Activated CD4-positive, alpha-beta memory T cell treated with anti-CD3 and anti-CD28 coated beads, Interleukin-2, amount 10 ng/mL, durations not matched to agents 7 days and 5 days (primary cell): Measurements from ENCODE around the gene IGF1. TPM values are rescaled to one million over a fixed set of nuclear protein-coding genes. Genes with fewer than 3 reads are reported as not detected.
"Not testable (repeated sequence)": the region's sequence is repeated elsewhere in the genome, so short reads cannot be mapped to it uniquely, and the experiment has no call there.

ENCODE experiments used
- CTCF ChIA-PET: fragments of 350-600 bp; sonication (Branson Sonifier 250); formaldehyde crosslinking; loops from one replicate; lab custom pipeline; 2021; ENCODE audit warnings: antibody characterized with exemption, inconsistent platforms; lab: Charles Lee
- POLR2A ChIA-PET: fragments of 350-600 bp; sonication (Branson Sonifier 250); formaldehyde crosslinking; loops from one replicate; lab custom pipeline; 2021; ENCODE audit warnings: antibody characterized with exemption; lab: Charles Lee
- DNase-seq: peaks from one replicate; pipeline ENCODE4 v3.0.0-alpha.2; 2020
- H3K27ac Mint-ChIP-seq: one replicate; pipeline ENCODE4 v1.8.0; 2021; ENCODE audit warnings: mild to moderate bottlenecking, mixed read lengths
- H3K27me3 Mint-ChIP-seq: one replicate; pipeline ENCODE4 v1.8.0; 2021; ENCODE audit warnings: mixed read lengths
- H3K36me3 Mint-ChIP-seq: one replicate; pipeline ENCODE4 v1.8.0; 2021; ENCODE audit warnings: low read depth, mixed read lengths
- H3K4me1 Mint-ChIP-seq: one replicate; pipeline ENCODE4 v1.8.0; 2021; ENCODE audit warnings: mixed read lengths
- H3K4me3 Mint-ChIP-seq: one replicate; pipeline ENCODE4 v1.8.0; 2021; ENCODE audit warnings: mild to moderate bottlenecking, mixed read lengths
- H3K9me3 Mint-ChIP-seq: one replicate; pipeline ENCODE4 v1.8.0; 2021; ENCODE audit warnings: mixed read lengths
- total RNA-seq, 2 experiments: library from RNA; stranded (reverse); gene quantifications; one replicate each; pipeline ENCODE4 v1.2.3, GENCODE V29; 2021

IGF1 gene
- total RNA-seq, 2 experiments from 2014 or later: 0.48 to 0.86 TPM

GRCh38 chr12:102372087-102372486, 108.3 kb downstream of the IGF1 start:
- no peak overlapping the region for H3K27ac Mint-ChIP-seq
- no peaks in the 10 kb centered on the region for H3K4me1 Mint-ChIP-seq
- no peaks in the 10 kb centered on the region for H3K36me3 Mint-ChIP-seq
- ChIA-PET POLR2A (no interaction called here), CTCF (no interaction called here)
- H3K9me3 Mint-ChIP-seq: peaks cover 3% of the 10 kb centered on the region
- H3K4me3 Mint-ChIP-seq: no peak overlapping the region
- H3K27me3 Mint-ChIP-seq: no peaks in the 10 kb centered on the region
- no peak for DNase-seq

GRCh38 chr12:102371165-102371564, 109.2 kb downstream of the IGF1 start:
- Mint-ChIP-seq H3K4me1 (no peaks in the 10 kb centered on the region), H3K27ac (no peak overlapping the region), H3K4me3 (no peak overlapping the region), H3K27me3 (no peaks in the 10 kb centered on the region), H3K9me3 (peaks cover 3% of the 10 kb centered on the region), H3K36me3 (no peaks in the 10 kb centered on the region)
- DNase-seq: no peak
- ChIA-PET POLR2A (no interaction called here), CTCF (no interaction called here)

DNA sequence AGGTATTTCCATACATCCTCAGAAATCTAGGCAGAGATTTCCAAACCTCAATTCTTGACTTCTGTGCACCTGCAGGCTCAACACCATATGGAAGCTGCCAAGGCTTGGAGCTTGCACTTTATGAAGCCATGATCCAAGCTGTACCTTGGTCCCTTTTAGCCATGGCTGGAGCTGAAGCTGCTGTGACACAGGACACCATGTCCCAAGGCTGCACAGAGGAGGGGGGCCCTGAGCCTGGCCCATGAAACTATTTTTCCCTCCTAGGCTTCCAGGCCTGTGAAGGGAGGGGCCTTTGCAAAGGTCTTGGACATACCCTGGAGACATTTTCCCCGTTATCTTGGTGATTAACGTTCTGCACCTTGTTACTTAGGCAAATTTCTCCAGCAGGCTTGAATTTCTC, 110.5 kb downstream of the IGF1 start:
- Mint-ChIP-seq H3K36me3 (no peaks in the 10 kb centered on the region), H3K27me3 (no peaks in the 10 kb centered on the region), H3K4me1 (no peaks in the 10 kb centered on the region), H3K4me3 (no peak overlapping the region), H3K9me3 (peaks cover 3% of the 10 kb centered on the region), H3K27ac (no peak overlapping the region)
- ChIA-PET POLR2A (no interaction called here), CTCF (no interaction called here)
- DNase-seq: no peak

- ChIA-PET POLR2A (no interaction called here), CTCF (no interaction called here)
- no peak overlapping the region for H3K4me3 Mint-ChIP-seq
- no peaks in the 10 kb centered on the region for H3K9me3 Mint-ChIP-seq
- no peak for DNase-seq
- H3K36me3 Mint-ChIP-seq: no peaks in the 10 kb centered on the region
- no peak overlapping the region for H3K27ac Mint-ChIP-seq
- H3K4me1 Mint-ChIP-seq: no peaks in the 10 kb centered on the region
- H3K27me3 Mint-ChIP-seq: no peaks in the 10 kb centered on the region
Measured at GRCh38 chr12:102365365-102365764, 115.0 kb downstream of the IGF1 start.

- ChIA-PET POLR2A (no interaction called here), CTCF (no interaction called here)
- H3K27ac Mint-ChIP-seq: no peak overlapping the region
- no peaks in the 10 kb centered on the region for H3K9me3 Mint-ChIP-seq
- H3K4me1 Mint-ChIP-seq: no peaks in the 10 kb centered on the region
- no peaks in the 10 kb centered on the region for H3K36me3 Mint-ChIP-seq
- H3K4me3 Mint-ChIP-seq: no peak overlapping the region
- DNase-seq: no peak
- H3K27me3 Mint-ChIP-seq: no peaks in the 10 kb centered on the region
Measured at GRCh38 chr12:102364709-102365108, 115.7 kb downstream of the IGF1 start.

- CTCF ChIA-PET: no interaction called here
- Mint-ChIP-seq H3K27me3 (no peaks in the 10 kb centered on the region), H3K36me3 (no peaks in the 10 kb centered on the region), H3K27ac (no peak overlapping the region), H3K4me1 (no peaks in the 10 kb centered on the region), H3K9me3 (peaks cover 27% of the 10 kb centered on the region), H3K4me3 (no peak overlapping the region)
- POLR2A ChIA-PET: no interaction called here
- no peak for DNase-seq
Measured at GRCh38 chr12:102356690-102357089, 123.7 kb downstream of the IGF1 start.

DNA sequence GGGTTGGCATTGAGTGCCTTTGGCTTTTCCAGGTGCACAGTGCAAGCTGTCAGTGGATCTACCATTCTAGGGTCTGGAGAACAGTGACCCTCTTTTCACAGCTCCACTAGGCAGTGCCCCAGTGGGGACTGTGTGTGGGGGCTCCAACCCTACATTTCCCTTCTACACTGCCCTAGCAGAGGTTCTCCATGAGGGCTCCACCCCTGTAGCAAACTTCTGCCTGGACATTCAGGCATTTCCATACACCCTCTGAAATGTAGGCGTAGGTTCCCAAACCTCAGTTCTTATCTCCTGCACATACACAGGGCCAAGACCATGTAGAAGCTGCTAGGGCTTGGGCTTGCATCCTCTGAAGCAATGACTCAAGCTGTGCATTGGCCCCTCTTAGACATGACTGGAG, 126.1 kb downstream of the IGF1 start:
- CTCF ChIA-PET, DNase-seq, H3K4me1 Mint-ChIP-seq, H3K27ac Mint-ChIP-seq, POLR2A ChIA-PET, H3K4me3 Mint-ChIP-seq, H3K36me3 Mint-ChIP-seq, H3K27me3 Mint-ChIP-seq: not testable (repeated sequence)
- H3K9me3 Mint-ChIP-seq: peaks cover 27% of the 10 kb centered on the region

GRCh38 chr12:102351322-102351721, 129.0 kb downstream of the IGF1 start:
- Mint-ChIP-seq H3K4me3 (no peak overlapping the region), H3K9me3 (peaks cover 27% of the 10 kb centered on the region), H3K4me1 (no peaks in the 10 kb centered on the region), H3K36me3 (no peaks in the 10 kb centered on the region), H3K27ac (no peak overlapping the region), H3K27me3 (no peaks in the 10 kb centered on the region)
- ChIA-PET CTCF (interaction anchor here (1.0 kb wide), 1 partner anchor 133 kb away, joined by 3 read pairs; no protein-coding TSS in a partner anchor), POLR2A (no interaction called here)
- DNase-seq: no peak

DNA sequence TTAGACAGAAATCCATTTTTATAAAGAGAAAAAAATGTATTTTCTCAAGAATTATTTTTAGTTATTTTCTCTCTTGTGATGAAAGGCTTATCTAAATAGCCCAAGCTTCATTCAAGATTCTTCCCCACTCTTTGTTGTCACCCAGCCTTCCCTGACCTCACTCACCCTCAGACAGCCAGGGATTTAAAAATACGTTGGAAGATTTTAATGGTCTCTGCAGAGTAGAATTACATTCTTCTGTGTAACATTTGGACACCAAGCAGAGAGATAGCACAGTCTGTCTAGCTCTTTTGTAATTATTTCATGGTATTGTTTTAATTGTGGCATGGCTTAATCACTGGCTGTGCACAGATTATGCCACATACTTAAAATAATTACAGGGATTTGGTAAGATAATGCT, 130.3 kb downstream of the IGF1 start:
- Mint-ChIP-seq H3K9me3 (peaks cover 25% of the 10 kb centered on the region), H3K27ac (no peak overlapping the region), H3K4me1 (no peaks in the 10 kb centered on the region), H3K36me3 (no peaks in the 10 kb centered on the region), H3K27me3 (no peaks in the 10 kb centered on the region), H3K4me3 (no peak overlapping the region)
- CTCF ChIA-PET: no interaction called here
- no peak for DNase-seq
- POLR2A ChIA-PET: no interaction called here

GRCh38 chr12:102349079-102349478, 131.3 kb downstream of the IGF1 start:
- Mint-ChIP-seq H3K27ac (no peak overlapping the region), H3K36me3 (no peaks in the 10 kb centered on the region), H3K9me3 (peaks cover 15% of the 10 kb centered on the region), H3K4me3 (no peak overlapping the region), H3K4me1 (no peaks in the 10 kb centered on the region), H3K27me3 (no peaks in the 10 kb centered on the region)
- ChIA-PET CTCF (no interaction called here), POLR2A (no interaction called here)
- no peak for DNase-seq

DNA sequence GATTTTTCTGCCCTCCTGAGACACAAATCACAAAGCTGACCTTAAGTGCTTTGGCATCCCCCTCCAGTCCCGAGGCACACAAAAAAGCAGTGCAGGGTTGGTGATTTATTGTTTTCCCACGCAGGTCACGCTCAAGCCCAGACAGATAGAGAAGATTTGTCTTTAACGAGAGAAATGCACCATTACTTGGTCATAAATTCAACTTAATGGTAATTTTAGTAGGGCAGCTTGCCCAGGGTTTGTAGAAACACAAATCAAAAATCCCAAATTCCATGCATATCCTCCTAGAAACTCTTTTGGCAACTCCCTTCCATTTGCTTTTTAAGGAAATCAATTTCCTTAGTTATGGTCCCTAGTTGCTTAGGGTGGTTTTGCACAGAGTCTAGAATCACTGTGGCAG, 132.6 kb downstream of the IGF1 start:
- ChIA-PET POLR2A (no interaction called here), CTCF (no interaction called here)
- DNase-seq: no peak
- Mint-ChIP-seq H3K4me1 (no peaks in the 10 kb centered on the region), H3K36me3 (no peaks in the 10 kb centered on the region), H3K4me3 (no peak overlapping the region), H3K27me3 (no peaks in the 10 kb centered on the region), H3K9me3 (peaks cover 8% of the 10 kb centered on the region), H3K27ac (no peak overlapping the region)
